ENCODE results near the gene RFTN1.

- no peak for TF ChIP-seq ATF3 (IDR thresholded peaks at IDR 0.05)
- no peak for TF ChIP-seq CTCF (IDR thresholded peaks at IDR 0.05; ENCODE audit: low read depth, low read length, missing input control)
- TF ChIP-seq SP1 (IDR thresholded peaks at IDR 0.05), result no peak
- TF ChIP-seq MAX (IDR thresholded peaks at IDR 0.05), result no peak
- no peak for TF ChIP-seq JUND (IDR thresholded peaks at IDR 0.05)
- TF ChIP-seq HNF4G (IDR thresholded peaks at IDR 0.05), result no peak
- TF ChIP-seq RAD21 (IDR thresholded peaks at IDR 0.05), result no peak
- no peak for TF ChIP-seq TAF1 (conservative IDR thresholded peaks at IDR 0.05)
- no peak for TF ChIP-seq YY1 (IDR thresholded peaks at IDR 0.05)
Measured at GRCh38 chr3:16536344-16536663, 22.8 kb upstream of the RFTN1 start.

All from liver (tissue), 3 donors.